Stimulated activated CD8-positive, alpha-beta memory T cell treated with anti-CD3 and anti-CD28 coated beads, Interleukin-12 subunit alpha, Interleukin-12 subunit beta, amount 100 ng/mL, for 4 hours (primary cell): ENCODE data around the gene LIN7B.
"Not testable (repeated sequence)": the region's sequence is repeated elsewhere in the genome, so short reads cannot be mapped to it uniquely, and the experiment has no call there.

Experiments
- DNase-seq: peaks from one replicate; pipeline ENCODE4 v3.0.0-alpha.2; 2020; ENCODE audit warnings: low read depth

The LIN7B gene

DNA sequence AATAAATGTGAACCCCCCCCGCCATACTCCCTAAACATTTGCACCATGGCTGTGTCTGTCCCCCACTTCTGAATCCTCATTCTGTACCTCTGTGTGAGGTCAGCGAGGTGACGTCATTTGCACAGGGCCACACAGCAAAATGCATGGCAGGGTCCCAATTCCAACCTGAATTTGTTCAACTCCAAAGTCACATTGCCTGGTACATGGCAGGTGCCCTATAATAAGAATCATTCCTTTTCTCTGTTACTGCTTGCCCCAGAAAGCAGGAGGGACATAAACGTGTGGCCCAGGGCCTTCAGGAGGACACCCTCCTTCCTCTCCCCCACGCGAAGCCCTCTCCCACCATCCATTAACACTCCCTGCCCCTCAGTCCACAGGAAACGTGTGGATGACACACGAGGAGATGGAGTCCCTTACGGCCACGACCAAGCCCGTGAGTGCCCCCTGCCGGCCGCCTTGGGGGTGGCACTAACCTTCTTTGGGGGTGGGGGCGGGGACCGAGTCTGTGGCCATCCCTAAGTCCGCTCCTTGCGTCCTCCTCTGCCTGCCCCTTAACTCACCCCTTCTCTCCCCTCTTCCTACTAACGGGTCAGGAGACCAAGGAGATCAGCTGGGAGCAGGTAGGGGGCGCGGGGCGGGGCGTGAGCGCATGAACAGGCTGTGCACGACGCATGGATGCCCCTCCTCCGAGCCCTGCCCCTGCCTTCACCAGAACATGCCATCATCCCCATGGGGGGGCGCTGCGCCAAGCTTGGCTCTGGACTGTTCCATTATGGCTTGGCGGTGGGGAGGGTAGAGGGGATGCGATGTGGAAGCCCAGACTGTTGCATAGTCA is 31.6 kb downstream of the LIN7B start:
- peak; percentile 56 for DNase-seq

DNA sequence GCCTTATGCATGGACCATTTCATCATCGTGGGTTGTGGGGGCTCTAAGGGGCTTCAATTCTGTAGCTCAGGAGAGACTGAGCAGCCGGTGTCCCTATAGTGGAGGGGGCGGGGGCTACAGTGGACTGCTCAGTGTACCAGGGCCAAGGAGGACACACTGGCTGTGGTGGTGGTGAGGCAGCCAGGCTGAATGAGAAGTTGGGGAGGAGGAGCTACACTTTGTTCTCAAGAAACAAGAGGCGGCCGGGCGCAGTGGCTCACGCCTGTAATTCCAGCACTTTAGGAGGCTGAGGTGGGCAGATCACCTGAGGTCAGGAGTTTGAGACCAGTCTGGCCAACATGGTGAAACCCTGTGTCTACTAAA is 32.2 kb downstream of the LIN7B start:
- DNase-seq, result not testable (repeated sequence)

DNA sequence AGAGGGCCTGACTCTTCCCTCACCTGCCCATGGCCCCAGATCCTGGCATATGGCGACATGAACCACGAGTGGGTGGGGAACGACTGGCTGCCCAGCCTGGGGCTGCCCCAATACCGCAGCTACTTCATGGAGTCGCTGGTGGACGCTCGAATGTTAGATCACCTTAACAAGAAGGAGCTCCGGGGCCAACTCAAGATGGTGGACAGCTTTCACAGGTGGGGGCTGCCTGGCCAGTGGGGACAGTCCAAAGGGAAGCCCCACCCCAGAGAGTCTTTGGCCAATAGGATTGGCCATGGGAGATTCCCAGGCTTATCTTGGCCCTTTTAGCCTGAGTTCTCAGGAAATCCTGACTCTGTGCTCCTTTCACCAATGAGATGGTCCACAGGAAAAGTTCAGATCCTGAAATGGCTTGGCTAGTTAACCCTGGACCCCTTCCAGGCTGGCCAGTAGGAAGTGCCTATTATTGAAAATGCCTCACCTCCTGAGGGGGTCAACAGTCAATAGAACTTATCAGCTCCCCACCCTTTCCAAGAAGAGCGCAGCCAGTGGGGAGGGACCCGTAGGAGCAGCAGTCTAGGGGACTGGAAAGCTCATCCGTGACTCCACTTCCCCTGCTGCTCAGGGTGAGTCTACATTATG is 34.0 kb downstream of the LIN7B start:
- no peak for DNase-seq

DNA sequence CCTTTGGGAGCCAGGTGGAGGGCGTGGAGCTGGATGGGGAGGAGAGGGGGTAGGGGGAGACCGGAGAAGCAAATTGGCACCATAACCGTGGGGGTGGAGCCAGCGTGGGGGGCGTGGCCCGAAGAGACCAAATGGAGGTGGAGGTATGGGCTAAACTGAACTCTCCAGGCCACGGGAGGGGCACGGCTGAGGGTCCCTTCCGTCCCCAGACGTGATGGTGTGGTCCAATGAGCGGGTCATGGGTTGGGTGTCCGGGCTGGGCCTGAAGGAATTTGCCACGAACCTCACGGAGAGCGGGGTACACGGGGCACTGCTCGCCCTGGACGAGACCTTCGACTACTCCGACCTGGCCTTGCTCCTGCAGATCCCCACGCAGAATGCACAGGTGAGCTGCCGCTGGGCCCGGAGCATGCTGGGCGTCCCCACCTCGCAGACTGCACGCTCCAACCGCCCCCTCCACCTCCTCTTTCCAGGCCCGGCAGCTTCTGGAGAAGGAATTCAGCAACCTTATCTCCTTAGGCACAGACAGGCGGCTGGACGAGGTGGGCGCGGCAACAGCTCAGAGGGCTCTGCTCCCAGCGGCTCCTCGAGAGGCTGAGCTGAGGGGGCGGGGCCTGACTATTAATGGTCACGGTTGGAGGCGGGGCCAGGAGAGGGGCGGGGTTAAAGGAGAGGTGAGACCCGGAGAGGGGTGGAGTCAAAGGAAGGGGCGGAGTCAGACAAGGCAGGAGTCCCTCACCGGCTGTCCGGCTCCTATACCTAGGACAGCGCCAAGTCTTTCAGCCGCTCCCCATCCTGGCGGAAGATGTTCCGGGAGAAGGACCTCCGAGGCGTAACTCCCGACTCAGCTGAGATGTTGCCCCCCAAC is 34.8 kb downstream of the LIN7B start:
- peak; percentile 41 for DNase-seq

DNA sequence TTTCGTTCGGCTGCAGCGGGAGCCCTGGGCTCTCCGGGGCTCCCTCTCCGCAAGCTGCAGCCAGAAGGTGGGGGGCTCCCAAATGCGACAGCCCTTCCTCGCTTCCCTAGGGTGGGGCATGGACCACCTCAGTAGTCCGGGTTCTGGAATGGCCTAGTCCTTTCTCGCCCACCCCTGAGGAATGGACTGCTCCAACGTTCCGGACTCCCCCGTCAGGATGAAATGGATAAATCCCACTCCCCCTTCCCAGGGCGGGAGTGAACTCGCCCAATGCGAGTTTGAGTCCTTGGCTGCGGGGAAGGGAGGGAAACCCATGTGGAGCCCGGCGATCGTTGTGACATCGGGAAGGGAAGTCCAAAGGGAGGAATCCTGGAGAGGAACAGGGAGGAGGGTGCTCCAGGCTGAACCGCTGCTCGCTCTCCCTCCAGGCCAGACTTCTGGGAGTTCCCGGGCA is 35.5 kb downstream of the LIN7B start:
- no peak for DNase-seq

DNA sequence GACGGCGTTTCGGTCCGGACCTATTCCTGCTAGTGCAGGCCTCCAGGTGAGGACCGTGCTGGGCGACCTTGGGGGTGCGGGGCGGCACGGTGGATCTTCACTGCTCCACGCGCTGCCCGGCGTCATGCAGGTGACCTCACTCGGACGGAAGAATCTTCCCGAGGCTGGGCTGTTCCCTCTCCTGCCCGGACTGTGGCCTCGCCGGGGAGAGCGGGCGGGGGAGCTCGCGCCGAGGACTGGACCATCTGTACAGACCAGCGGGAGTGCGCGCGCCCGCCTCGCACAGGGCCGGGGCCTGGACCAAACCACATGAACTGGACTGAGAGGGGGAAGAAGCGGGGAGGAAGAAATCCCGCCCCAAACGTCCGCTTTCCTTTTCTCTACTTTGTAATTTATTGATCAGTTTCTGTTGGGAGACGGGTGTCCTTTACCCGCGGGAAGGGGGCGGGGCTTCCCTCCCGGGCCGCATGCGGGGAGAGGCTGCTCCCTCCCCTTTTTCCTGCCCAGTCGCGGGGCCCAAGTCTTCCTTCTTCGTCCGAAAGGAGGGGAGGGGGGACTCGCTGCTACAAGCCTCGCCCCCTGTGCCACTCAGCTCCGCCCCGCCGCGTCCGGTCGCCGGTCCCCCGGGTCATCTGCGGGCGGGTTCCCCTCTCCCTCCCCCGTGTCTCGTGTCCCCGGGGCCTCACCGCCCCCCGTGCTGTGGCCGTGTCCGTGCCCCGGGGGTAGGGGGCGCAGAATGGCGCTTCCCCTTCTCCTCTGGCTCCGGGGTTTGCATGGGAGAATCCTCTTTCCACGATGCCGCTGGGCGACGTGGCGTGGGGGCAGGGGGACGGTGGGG is 36.2 kb downstream of the LIN7B start:
- no peak for DNase-seq

- DNase-seq, result no peak
Measured at GRCh38 chr19:49150944-49151243, 36.7 kb downstream of the LIN7B start.

DNA sequence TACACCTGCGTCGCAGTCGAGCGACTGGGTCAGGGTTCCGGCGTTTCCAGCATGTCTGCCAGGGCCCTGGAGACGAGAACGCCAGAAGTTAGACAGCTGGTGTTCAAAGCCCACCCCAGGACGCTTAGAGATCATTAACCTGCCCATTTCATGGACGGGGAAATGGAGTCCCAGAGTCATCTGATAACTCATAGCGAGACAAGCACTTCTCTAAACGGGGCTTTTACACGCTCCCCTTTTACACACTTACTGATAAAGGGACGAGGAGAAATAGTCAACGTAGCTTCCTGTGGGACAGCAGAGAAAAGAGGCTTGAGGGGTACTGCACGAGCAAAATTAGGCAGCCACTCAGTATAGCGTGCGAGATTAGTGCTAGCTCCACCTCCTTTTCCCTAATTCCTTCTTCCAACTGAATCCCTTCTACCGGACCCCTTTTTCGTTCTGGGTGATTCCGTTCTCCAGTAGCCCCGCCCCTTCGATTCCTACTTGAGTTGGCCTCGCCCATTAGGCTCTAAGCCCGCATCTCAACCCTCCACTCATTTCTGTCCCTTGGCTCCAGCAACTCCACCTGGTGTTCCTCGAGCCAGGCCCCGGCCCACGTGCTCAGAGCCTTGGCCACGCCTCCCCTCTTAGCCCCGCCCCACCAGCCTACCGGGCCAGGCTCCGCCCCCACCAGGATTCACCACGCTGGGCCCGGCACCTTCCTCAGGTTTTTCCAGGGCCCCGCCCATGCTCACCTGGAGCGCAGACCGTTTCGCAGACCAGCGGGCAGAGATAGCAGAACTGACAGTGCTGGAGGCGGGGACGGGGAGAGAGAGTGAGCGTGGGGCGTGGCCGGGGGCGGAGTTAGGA is 37.3 kb downstream of the LIN7B start:
- no peak for DNase-seq

GRCh38 chr19:49152119-49152550 is 38.0 kb downstream of the LIN7B start:
- DNase-seq, result no peak

DNA sequence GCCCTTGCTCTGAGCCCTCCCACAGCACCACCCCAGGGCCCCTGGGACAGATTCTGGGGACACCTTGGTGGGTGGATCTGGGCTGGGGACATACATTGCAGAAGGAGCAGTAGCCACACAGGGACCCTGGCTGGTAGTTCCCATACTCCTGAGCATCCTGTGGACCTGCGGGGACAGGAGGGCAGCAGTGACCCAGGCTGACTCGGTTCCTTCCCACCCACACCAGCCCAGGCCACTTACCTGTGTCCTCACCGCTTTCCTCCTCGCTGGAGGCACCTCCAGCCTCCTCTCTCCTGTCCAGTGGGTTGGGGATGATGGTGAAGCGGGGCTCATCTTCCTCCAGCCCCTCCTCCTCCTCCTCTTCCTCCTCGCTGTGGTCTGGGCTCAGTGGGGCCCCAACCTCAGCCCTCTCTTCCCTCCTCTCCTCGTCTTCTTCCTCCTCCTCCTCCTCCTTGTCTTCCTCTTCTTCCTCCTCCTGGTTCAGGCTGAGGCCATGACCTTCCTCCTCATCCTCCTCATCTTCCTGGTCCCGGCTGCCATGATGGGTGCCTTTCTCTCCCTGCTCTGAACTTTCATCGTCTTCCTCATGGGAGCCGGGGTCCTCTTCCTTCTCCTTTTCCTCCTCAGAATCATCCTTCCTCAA is 39.1 kb downstream of the LIN7B start:
- DNase-seq, result no peak

GRCh38 chr19:49154279-49154678 is 40.1 kb downstream of the LIN7B start:
- no peak for DNase-seq

DNA sequence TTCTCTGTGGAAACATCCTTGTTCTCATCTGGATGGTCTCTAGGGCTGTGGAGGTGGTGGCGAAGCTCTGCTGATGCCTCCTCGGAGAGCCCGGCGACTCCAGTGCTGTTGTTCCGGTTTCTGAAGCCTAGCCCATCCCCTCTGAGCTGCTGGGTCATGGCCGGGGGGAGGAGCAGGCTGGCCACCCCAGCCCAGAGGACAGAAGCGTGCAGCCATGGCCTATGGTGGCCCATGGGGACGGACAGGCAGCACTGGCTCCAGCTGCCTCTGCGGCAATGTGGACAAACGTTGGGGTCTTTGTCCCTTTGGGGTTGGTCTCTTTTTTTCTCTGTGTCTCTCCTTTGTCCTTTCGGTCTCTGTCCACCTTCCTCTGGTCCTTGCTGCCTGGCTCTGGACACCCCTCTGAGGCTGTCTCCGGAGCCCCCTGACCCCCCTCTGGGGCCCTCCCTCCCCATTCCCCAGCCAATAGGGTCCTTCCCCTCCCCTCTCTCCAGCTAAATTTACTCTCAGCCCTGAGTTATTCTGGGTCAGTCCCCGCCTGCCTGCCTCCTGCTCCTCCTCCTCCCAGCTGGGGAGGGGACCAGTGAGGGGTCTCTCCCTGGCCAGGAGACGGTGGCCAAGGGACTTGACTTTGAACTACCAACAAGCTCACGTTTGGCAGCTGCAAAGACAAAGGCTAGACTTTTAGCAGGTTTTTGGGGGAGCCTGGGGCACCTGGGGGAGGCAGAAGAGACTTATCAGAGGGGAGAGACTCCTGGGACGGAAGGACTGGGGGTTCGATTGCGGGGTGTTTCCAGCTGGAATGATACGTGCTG is 41.0 kb downstream of the LIN7B start, which contains the start of gene HRC:
HRC (minus strand) TSS at position 392 of the 815 bp plus-strand sequence; CDS start at position 233, 159 bp downstream.
- no peak for DNase-seq

DNA sequence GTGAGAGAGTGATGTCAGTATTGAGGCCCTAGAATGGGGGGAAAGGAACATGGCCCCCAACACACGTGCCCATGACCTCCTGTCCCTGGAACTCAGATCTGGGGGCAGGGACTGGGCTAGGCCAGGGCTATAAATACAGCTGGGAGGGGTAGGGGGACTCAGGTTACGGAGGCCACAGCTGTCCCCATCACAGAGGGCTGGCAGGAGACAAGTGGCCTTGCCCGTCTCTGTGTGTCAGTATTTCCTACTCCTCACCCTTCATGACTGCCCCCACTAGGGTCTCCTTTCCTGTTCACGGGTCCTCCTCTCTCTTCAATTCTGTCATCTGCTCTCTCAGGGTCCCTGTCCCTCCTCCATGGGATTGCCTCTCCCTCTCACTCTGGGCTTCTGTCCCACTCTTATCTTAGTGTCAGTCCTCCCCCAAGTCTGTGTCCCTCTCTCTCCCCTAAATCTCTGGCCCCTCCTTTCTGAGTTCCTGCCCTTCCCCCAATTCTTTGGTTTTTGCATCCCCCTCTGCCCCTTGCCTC is 41.7 kb downstream of the LIN7B start:
- no peak for DNase-seq

DNA sequence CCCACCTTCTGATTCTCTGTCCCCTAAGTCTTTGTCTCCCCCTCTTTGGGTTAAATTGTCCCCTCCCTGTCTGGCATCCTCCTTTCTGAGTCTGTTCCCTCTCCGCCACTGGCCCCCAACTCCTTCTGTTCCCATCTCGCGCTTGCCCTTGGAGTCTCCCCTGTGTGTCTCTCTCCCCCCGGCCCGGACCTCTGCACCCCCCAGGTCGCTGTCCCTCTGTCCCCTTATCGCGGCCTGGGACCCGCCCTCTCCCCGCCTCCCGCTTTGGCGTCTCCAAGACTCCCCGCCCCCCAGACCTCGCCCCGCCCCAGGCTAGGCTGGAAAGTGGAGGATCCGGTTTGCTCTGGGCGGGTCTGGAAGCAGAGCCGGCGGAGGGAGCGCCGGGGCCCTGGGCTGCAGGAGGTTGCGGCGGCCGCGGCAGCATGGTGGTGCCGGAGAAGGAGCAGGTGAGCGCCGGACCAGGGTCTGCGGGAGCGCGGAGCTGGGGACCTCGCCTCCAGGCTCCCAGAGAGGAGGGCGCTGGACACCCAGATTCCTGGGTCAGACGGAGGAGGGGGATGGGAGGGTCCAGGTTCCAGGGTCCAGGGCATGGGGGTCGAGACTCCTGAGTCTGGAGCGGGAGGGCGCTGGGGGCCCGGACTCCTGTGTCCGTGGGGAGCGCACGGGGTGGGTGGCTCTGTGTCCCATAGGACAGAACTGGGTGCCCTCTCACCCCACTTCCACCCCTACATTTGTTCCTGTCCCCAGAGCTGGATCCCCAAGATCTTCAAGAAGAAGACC is 43.5 kb downstream of the LIN7B start, which contains the start of gene TRPM4:
TRPM4 (plus strand) TSS at position 348 of the 780 bp plus-strand sequence; CDS start at position 423, 75 bp downstream.
- no peak for DNase-seq

DNA sequence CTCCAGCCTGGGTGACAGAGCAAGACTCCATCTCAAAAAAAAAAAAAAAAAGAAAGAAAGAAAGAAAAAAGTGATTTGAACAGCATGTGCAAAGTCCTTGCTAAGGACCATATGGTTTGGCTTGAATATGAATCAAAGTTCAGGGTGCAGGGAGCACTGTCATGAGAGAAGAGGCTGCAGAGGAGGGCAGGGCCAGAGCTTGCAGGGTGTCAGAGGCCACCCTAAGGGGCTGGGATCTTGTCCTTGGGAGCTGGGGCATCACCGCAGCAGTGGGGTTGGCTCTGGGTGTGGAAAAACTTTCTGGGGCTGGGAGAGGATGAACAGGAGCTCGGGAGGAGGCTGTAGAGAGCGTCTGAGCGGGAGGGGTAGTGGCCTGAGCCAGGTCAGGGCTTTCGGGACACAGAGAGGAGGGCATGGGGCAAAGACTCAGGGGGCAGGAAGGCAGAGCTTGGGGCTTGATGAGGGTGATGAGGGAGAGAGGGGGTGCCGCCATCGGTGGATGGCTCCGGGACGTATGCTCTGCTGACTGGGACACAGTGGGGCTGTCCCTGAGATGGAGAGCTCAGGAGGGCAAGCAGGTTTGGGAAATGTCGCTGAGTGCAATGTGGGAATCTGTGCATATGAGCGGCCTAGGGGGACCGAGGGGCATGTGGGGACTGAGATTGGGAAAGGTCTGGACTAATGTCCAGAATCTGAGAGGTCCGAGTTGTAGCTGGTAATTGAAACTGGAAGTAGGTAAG is 46.5 kb downstream of the LIN7B start:
- no peak for DNase-seq

DNA sequence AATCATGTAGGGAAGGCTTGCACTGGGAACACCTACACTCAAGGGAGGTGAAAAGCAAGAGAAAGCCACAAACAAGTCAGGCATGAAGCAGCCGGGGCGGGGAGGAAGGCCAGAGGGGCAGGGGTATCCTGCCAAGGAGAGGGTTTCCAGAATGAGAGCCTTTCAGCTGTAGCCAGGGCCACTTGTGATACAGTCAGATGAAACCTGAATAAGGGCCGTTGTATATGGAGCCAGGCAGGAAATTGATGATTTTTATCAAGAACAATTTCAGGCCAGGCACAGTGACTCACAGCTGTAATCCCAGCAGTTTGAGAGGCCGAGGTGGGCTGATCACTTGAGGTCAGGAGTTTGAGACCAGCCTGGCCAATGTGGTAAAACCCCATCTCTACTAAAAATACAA is 47.8 kb downstream of the LIN7B start:
- DNase-seq, result no peak

DNA sequence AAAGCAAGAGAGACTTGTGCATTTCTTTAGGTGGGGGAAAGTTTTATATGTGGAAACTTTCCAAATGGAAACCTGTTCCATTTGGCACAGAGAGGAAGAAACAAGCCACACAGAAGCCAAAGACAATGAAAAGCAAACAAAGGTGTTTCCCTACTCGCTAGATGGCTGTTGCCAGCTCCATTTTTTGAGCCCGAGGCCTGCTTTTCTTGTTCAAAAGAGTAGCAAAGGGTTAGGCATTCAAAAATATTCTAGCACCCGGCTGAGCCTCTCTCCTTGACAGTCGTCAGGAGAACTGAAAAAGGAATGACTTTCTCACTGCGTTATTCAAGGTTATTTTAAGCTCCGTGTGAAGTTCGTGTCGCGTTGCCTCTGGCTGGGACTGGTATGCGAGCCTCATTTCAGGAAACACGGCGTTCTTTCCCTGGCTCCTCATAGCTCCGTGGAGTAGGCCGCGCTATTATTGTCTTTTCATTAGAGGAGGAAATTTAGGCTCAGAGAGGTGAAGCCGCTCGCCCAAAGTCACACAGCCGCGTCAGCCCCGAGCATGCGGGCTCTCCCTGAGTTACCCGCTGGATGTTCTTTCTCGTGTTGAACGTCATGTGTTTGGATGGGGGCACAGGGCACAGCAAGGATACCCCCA is 51.1 kb downstream of the LIN7B start:
- no peak for DNase-seq
